Type B pancreatic cell (in vitro differentiated cells): ENCODE results near the gene RUNX1. TPM values are rescaled to one million over a fixed set of nuclear protein-coding genes. Genes with fewer than 3 reads are reported as not detected.

Experiments used
- DNase-seq: peaks from one replicate; pipeline ENCODE4 v3.0.0; 2021; ENCODE audit warnings: mixed read lengths; ENCODE audit not compliant: unreplicated experiment; ENCODE audit errors: extremely low spot score
- H3K27ac Mint-ChIP-seq: 2 replicates; pipeline ENCODE4 v1.8.0; 2021; ENCODE audit warnings: mild to moderate bottlenecking, mixed read lengths
- H3K27me3 Mint-ChIP-seq: 2 replicates; pipeline ENCODE4 v1.8.0; 2021; ENCODE audit warnings: mixed read lengths
- H3K36me3 Mint-ChIP-seq: 2 replicates; pipeline ENCODE4 v1.8.0; 2021; ENCODE audit warnings: mixed read lengths
- H3K4me1 Mint-ChIP-seq: one replicate; pipeline ENCODE4 v1.8.0; 2021; ENCODE audit warnings: mixed read lengths; ENCODE audit not compliant: unreplicated experiment
- H3K4me3 Mint-ChIP-seq: 2 replicates; pipeline ENCODE4 v1.8.0; 2021; ENCODE audit warnings: mild to moderate bottlenecking, mixed read lengths
- H3K9me3 Mint-ChIP-seq: 2 replicates; pipeline ENCODE4 v1.8.0; 2021; ENCODE audit warnings: mixed read lengths
- total RNA-seq: library from RNA; stranded (reverse); gene quantifications from 2 replicates; pipeline ENCODE4 v1.2.1, GENCODE V29; 2021; ENCODE audit warnings: low replicate concordance
- TF ChIP-seq, protein P1 (sequence below): fragments of 200-600 bp; sonication (generic); conservative IDR thresholded peaks from 2 replicates; pipeline ENCODE4 v1.5.0; 2021; ENCODE audit warnings: antibody characterized with exemption, mild to moderate bottlenecking

The RUNX1 gene
- total RNA-seq, 1 donor from 2014 or later, result 11.9 TPM

DNA sequence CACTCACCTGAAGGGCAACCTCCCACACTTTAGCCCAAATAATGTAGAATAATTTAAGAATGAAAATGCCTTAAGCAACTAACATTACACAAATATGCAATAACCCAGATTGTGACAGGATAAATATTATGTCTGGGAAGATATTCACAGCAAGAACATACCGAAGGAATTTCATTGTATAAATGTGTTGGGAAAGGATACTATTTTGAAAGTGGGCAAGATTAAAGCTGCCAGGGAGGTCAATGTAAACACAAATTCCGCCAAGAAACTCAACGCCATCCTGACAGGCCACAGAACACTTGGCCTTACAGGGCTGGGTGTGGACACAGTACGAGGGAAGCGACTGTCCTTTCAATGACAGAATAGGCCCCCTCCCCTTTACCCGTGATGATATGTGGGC, 173.3 kb downstream of the RUNX1 start:
- no peaks in the 10 kb centered on the region for H3K9me3 Mint-ChIP-seq
- H3K4me1 Mint-ChIP-seq, result peaks cover 15% of the 10 kb centered on the region
- H3K36me3 Mint-ChIP-seq, result peaks cover 10% of the 10 kb centered on the region
- TF ChIP-seq, protein P1, sequence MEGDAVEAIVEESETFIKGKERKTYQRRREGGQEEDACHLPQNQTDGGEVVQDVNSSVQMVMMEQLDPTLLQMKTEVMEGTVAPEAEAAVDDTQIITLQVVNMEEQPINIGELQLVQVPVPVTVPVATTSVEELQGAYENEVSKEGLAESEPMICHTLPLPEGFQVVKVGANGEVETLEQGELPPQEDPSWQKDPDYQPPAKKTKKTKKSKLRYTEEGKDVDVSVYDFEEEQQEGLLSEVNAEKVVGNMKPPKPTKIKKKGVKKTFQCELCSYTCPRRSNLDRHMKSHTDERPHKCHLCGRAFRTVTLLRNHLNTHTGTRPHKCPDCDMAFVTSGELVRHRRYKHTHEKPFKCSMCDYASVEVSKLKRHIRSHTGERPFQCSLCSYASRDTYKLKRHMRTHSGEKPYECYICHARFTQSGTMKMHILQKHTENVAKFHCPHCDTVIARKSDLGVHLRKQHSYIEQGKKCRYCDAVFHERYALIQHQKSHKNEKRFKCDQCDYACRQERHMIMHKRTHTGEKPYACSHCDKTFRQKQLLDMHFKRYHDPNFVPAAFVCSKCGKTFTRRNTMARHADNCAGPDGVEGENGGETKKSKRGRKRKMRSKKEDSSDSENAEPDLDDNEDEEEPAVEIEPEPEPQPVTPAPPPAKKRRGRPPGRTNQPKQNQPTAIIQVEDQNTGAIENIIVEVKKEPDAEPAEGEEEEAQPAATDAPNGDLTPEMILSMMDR, result no peak
- H3K27ac Mint-ChIP-seq, result no peak overlapping the region
- H3K4me3 Mint-ChIP-seq, result no peak overlapping the region
- H3K27me3 Mint-ChIP-seq, result no peaks in the 10 kb centered on the region
- DNase-seq, result no peak

GRCh38 chr21:34874684-34875513, 174.2 kb downstream of the RUNX1 start:
- TF ChIP-seq, protein P1, result no peak
- Mint-ChIP-seq H3K27me3 (no peaks in the 10 kb centered on the region), H3K27ac (peak overlapping the region; percentile 41), H3K4me1 (peaks cover 15% of the 10 kb centered on the region), H3K4me3 (no peak overlapping the region), H3K36me3 (peaks cover 9% of the 10 kb centered on the region), H3K9me3 (no peaks in the 10 kb centered on the region)
- no peak for DNase-seq

- no peaks in the 10 kb centered on the region for H3K9me3 Mint-ChIP-seq
- no peak overlapping the region for H3K4me3 Mint-ChIP-seq
- peaks cover 21% of the 10 kb centered on the region for H3K4me1 Mint-ChIP-seq
- no peak for DNase-seq
- H3K27ac Mint-ChIP-seq, result no peak overlapping the region
- peaks cover 3% of the 10 kb centered on the region for H3K36me3 Mint-ChIP-seq
- H3K27me3 Mint-ChIP-seq, result peaks cover 6% of the 10 kb centered on the region
- TF ChIP-seq, protein P1, result no peak
Observed at GRCh38 chr21:34871026-34871908, 177.8 kb downstream of the RUNX1 start.

DNA sequence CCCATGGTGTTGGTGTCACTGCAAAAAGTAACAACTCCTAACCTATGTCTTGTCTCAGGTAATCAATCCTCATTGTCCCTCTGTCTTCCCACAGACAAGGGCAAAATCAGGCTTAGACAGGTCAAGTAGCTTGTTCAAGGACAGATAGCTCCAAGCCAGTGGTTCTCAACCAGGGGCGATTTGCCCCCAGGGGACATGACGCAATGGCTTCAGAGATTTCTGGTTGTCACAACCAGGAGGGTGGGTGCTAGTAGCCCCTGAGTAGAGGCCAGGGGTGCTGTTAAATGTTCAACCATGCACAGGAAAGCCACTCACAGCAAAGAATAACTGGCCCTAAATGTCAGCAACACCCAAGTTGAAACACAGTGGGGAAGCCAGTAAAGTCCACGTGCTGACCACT, 178.9 kb downstream of the RUNX1 start:
- no peaks in the 10 kb centered on the region for H3K9me3 Mint-ChIP-seq
- no peak for DNase-seq
- TF ChIP-seq, protein P1, result no peak
- no peak overlapping the region for H3K27ac Mint-ChIP-seq
- H3K36me3 Mint-ChIP-seq, result peaks cover 3% of the 10 kb centered on the region
- peaks cover 11% of the 10 kb centered on the region for H3K27me3 Mint-ChIP-seq
- H3K4me3 Mint-ChIP-seq, result no peak overlapping the region
- peaks cover 30% of the 10 kb centered on the region for H3K4me1 Mint-ChIP-seq

DNA sequence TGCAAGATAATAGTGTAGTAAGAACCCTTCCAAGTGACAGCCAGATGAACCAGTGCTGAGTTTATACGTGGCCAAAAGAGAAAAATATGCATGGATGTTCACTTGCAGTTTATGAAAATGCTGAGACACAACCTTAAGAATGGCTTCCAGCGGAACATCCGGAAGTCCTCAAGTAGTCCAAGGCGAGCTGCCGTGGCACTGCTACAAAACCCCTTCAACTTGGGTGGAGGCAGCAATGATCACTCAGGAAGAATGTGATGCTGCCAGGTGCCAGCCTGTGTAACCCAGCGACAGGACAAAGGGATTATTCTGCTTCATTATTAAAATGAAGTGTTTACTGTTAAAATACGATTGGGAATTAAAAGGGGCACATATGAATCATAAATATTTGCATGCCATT, 179.6 kb downstream of the RUNX1 start:
- H3K36me3 Mint-ChIP-seq, result peaks cover under 1% of the 10 kb centered on the region
- H3K4me1 Mint-ChIP-seq, result peaks cover 31% of the 10 kb centered on the region
- no peak for DNase-seq
- no peaks in the 10 kb centered on the region for H3K9me3 Mint-ChIP-seq
- peaks cover 11% of the 10 kb centered on the region for H3K27me3 Mint-ChIP-seq
- TF ChIP-seq, protein P1, result no peak
- H3K27ac Mint-ChIP-seq, result no peak overlapping the region
- H3K4me3 Mint-ChIP-seq, result no peak overlapping the region
